ENCODE data around the gene MSI2. TPM values are rescaled to one million over a fixed set of nuclear protein-coding genes. Genes with fewer than 3 reads are reported as not detected.
A peak's percentile ranks its signal among the peaks of the same experiment; 100 is the strongest.

MSI2 gene
- total RNA-seq, 1 experiment from 2014 or later, result 47.9 TPM

- no peak for DNase-seq (ENCODE audit: low spot score)
Measured at GRCh38 chr17:57412520-57413096, 156.3 kb downstream of the MSI2 start.

- no peak for DNase-seq (ENCODE audit: low spot score)
Measured at GRCh38 chr17:57413848-57414651, 157.7 kb downstream of the MSI2 start.

- no peak for DNase-seq (ENCODE audit: low spot score)
Measured at GRCh38 chr17:57415751-57416207, 159.5 kb downstream of the MSI2 start.

GRCh38 chr17:57416369-57416768 is 160.0 kb downstream of the MSI2 start:
- no peak for DNase-seq (ENCODE audit: low spot score)

GRCh38 chr17:57417956-57418355 is 161.6 kb downstream of the MSI2 start:
- DNase-seq (ENCODE audit: low spot score), result no peak

- DNase-seq (ENCODE audit: low spot score), result no peak
Measured at GRCh38 chr17:57418463-57419246, 162.3 kb downstream of the MSI2 start.

GRCh38 chr17:57419940-57420550 is 163.7 kb downstream of the MSI2 start:
- DNase-seq (ENCODE audit: low spot score), result peak; percentile 86

- no peak for DNase-seq (ENCODE audit: low spot score)
Measured at GRCh38 chr17:57420734-57421717, 164.7 kb downstream of the MSI2 start.

- DNase-seq (ENCODE audit: low spot score), result peak; percentile 96
Measured at GRCh38 chr17:57422574-57423164, 166.3 kb downstream of the MSI2 start.

- DNase-seq (ENCODE audit: low spot score), result no peak
Measured at GRCh38 chr17:57423541-57423940, 167.2 kb downstream of the MSI2 start.

- DNase-seq (ENCODE audit: low spot score), result no peak
Measured at GRCh38 chr17:57424273-57424672, 167.9 kb downstream of the MSI2 start.

GRCh38 chr17:57424777-57425188 is 168.5 kb downstream of the MSI2 start:
- peak; percentile 84 for DNase-seq (ENCODE audit: low spot score)

GRCh38 chr17:57425431-57425830 is 169.1 kb downstream of the MSI2 start:
- DNase-seq (ENCODE audit: low spot score), result no peak

GRCh38 chr17:57425903-57426880 is 169.9 kb downstream of the MSI2 start:
- DNase-seq (ENCODE audit: low spot score), result no peak

GRCh38 chr17:57429966-57430365 is 173.6 kb downstream of the MSI2 start:
- no peak for DNase-seq (ENCODE audit: low spot score)

- no peak for DNase-seq (ENCODE audit: low spot score)
Measured at GRCh38 chr17:57431415-57431814, 175.1 kb downstream of the MSI2 start.

GRCh38 chr17:57432507-57433277 is 176.4 kb downstream of the MSI2 start:
- DNase-seq (ENCODE audit: low spot score), result no peak

- DNase-seq (ENCODE audit: low spot score), result no peak
Measured at GRCh38 chr17:57433452-57433851, 177.1 kb downstream of the MSI2 start.
